ENCODE results near the gene DBI.
"Not testable (repeated sequence)": the region's sequence is repeated elsewhere in the genome, so short reads cannot be mapped to it uniquely, and the experiment has no call there.

The DBI gene

GRCh38 chr2:119393971-119394748 lies 27.4 kb downstream of the DBI start:
- in situ Hi-C loops (cut with HindIII; ENCODE audit: low sequenced_read_pairs) = loop anchor here (10.0 kb wide), 1 partner anchor 81 kb away; no protein-coding TSS in a partner anchor

- in situ Hi-C loops (cut with HindIII; ENCODE audit: low sequenced_read_pairs) = loop anchor here (10.0 kb wide), 1 partner anchor 78 kb away; no protein-coding TSS in a partner anchor
Measured at GRCh38 chr2:119397196-119397595, 30.4 kb downstream of the DBI start.

GRCh38 chr2:119402106-119402505 lies 35.3 kb downstream of the DBI start:
- in situ Hi-C loops (cut with HindIII; ENCODE audit: low sequenced_read_pairs) = no loop called here

- in situ Hi-C loops (cut with HindIII; ENCODE audit: low sequenced_read_pairs) = no loop called here
Measured at GRCh38 chr2:119402645-119403560, 36.1 kb downstream of the DBI start.

GRCh38 chr2:119403618-119404017 lies 36.8 kb downstream of the DBI start:
- in situ Hi-C loops (cut with HindIII; ENCODE audit: low sequenced_read_pairs) = not testable (repeated sequence)

- in situ Hi-C loops (cut with HindIII; ENCODE audit: low sequenced_read_pairs) = no loop called here
Measured at GRCh38 chr2:119405151-119405550, 38.4 kb downstream of the DBI start.

GRCh38 chr2:119407430-119408220 lies 40.8 kb downstream of the DBI start:
- in situ Hi-C loops (cut with HindIII; ENCODE audit: low sequenced_read_pairs) = no loop called here

GRCh38 chr2:119408221-119408619 lies 41.4 kb downstream of the DBI start:
- in situ Hi-C loops (cut with HindIII; ENCODE audit: low sequenced_read_pairs) = no loop called here

- in situ Hi-C loops (cut with HindIII; ENCODE audit: low sequenced_read_pairs) = no loop called here
Measured at GRCh38 chr2:119409506-119409905, 42.7 kb downstream of the DBI start.

GRCh38 chr2:119414894-119415293 lies 48.1 kb downstream of the DBI start:
- in situ Hi-C loops (cut with HindIII; ENCODE audit: low sequenced_read_pairs) = no loop called here

GRCh38 chr2:119415630-119416029 lies 48.9 kb downstream of the DBI start:
- in situ Hi-C loops (cut with HindIII; ENCODE audit: low sequenced_read_pairs) = no loop called here

- in situ Hi-C loops (cut with HindIII; ENCODE audit: low sequenced_read_pairs) = no loop called here
Measured at GRCh38 chr2:119416299-119416923, 49.6 kb downstream of the DBI start.

- in situ Hi-C loops (cut with HindIII; ENCODE audit: low sequenced_read_pairs) = no loop called here
Measured at GRCh38 chr2:119417908-119418307, 51.1 kb downstream of the DBI start.

- in situ Hi-C loops (cut with HindIII; ENCODE audit: low sequenced_read_pairs) = no loop called here
Measured at GRCh38 chr2:119419065-119419464, 52.3 kb downstream of the DBI start.

- in situ Hi-C loops (cut with HindIII; ENCODE audit: low sequenced_read_pairs) = loop anchor here (5.0 kb wide), 1 partner anchor 92 kb away; no protein-coding TSS in a partner anchor
Measured at GRCh38 chr2:119419803-119420508, 53.2 kb downstream of the DBI start.

GRCh38 chr2:119421304-119421703 lies 54.5 kb downstream of the DBI start:
- in situ Hi-C loops (cut with HindIII; ENCODE audit: low sequenced_read_pairs) = loop anchor here (5.0 kb wide), 1 partner anchor 91 kb away; no protein-coding TSS in a partner anchor

GRCh38 chr2:119421741-119422140 lies 55.0 kb downstream of the DBI start:
- in situ Hi-C loops (cut with HindIII; ENCODE audit: low sequenced_read_pairs) = loop anchor here (5.0 kb wide), 1 partner anchor 91 kb away; no protein-coding TSS in a partner anchor

Data from endothelial cell of hepatic sinusoid (primary cell).